Measurements from ENCODE around the gene EVL. TPM values are rescaled to one million over a fixed set of nuclear protein-coding genes. Genes with fewer than 3 reads are reported as not detected.

Gene EVL
- total RNA-seq, 1 donor from 2014 or later = 157 TPM

GRCh38 chr14:100134586-100134985 lies 69.4 kb downstream of the EVL start:
- Mint-ChIP-seq H3K27me3 (ENCODE audit: unreplicated experiment) (no peaks in the 10 kb centered on the region), H3K9me3 (ENCODE audit: unreplicated experiment) (no peaks in the 10 kb centered on the region), H3K27ac (ENCODE audit: unreplicated experiment) (no peak overlapping the region), H3K4me3 (ENCODE audit: unreplicated experiment) (no peak overlapping the region), H3K4me1 (ENCODE audit: unreplicated experiment) (peaks cover 10% of the 10 kb centered on the region), H3K36me3 (ENCODE audit: unreplicated experiment) (peaks cover 32% of the 10 kb centered on the region)
- no peak for DNase-seq (ENCODE audit: extremely low spot score, unreplicated experiment)
- TF ChIP-seq CTCF (IDR thresholded peaks at IDR 0.05) = no peak

- no peak for DNase-seq (ENCODE audit: extremely low spot score, unreplicated experiment)
- H3K27me3 Mint-ChIP-seq (ENCODE audit: unreplicated experiment) = no peaks in the 10 kb centered on the region
- H3K36me3 Mint-ChIP-seq (ENCODE audit: unreplicated experiment) = peaks cover 32% of the 10 kb centered on the region
- TF ChIP-seq CTCF (IDR thresholded peaks at IDR 0.05) = no peak
- no peak overlapping the region for H3K27ac Mint-ChIP-seq (ENCODE audit: unreplicated experiment)
- H3K4me1 Mint-ChIP-seq (ENCODE audit: unreplicated experiment) = peaks cover 10% of the 10 kb centered on the region
- no peak overlapping the region for H3K4me3 Mint-ChIP-seq (ENCODE audit: unreplicated experiment)
- no peaks in the 10 kb centered on the region for H3K9me3 Mint-ChIP-seq (ENCODE audit: unreplicated experiment)
Measured at GRCh38 chr14:100135073-100135472, 69.9 kb downstream of the EVL start.

GRCh38 chr14:100135784-100136183 lies 70.6 kb downstream of the EVL start:
- no peak for TF ChIP-seq CTCF (IDR thresholded peaks at IDR 0.05)
- Mint-ChIP-seq H3K27ac (ENCODE audit: unreplicated experiment) (no peak overlapping the region), H3K4me1 (ENCODE audit: unreplicated experiment) (peaks cover 10% of the 10 kb centered on the region), H3K9me3 (ENCODE audit: unreplicated experiment) (no peaks in the 10 kb centered on the region), H3K36me3 (ENCODE audit: unreplicated experiment) (peaks cover 30% of the 10 kb centered on the region), H3K27me3 (ENCODE audit: unreplicated experiment) (no peaks in the 10 kb centered on the region), H3K4me3 (ENCODE audit: unreplicated experiment) (no peak overlapping the region)
- DNase-seq (ENCODE audit: extremely low spot score, unreplicated experiment) = no peak

- Mint-ChIP-seq H3K4me1 (ENCODE audit: unreplicated experiment) (peaks cover 10% of the 10 kb centered on the region), H3K27me3 (ENCODE audit: unreplicated experiment) (no peaks in the 10 kb centered on the region), H3K27ac (ENCODE audit: unreplicated experiment) (no peak overlapping the region), H3K4me3 (ENCODE audit: unreplicated experiment) (no peak overlapping the region), H3K9me3 (ENCODE audit: unreplicated experiment) (no peaks in the 10 kb centered on the region), H3K36me3 (ENCODE audit: unreplicated experiment) (peaks cover 26% of the 10 kb centered on the region)
- DNase-seq (ENCODE audit: extremely low spot score, unreplicated experiment) = no peak
- TF ChIP-seq CTCF (IDR thresholded peaks at IDR 0.05) = no peak
Measured at GRCh38 chr14:100137173-100137572, 72.0 kb downstream of the EVL start.

- Mint-ChIP-seq H3K36me3 (ENCODE audit: unreplicated experiment) (peaks cover 24% of the 10 kb centered on the region), H3K4me1 (ENCODE audit: unreplicated experiment) (peaks cover 3% of the 10 kb centered on the region), H3K9me3 (ENCODE audit: unreplicated experiment) (no peaks in the 10 kb centered on the region), H3K27ac (ENCODE audit: unreplicated experiment) (no peak overlapping the region), H3K27me3 (ENCODE audit: unreplicated experiment) (no peaks in the 10 kb centered on the region), H3K4me3 (ENCODE audit: unreplicated experiment) (no peak overlapping the region)
- no peak for DNase-seq (ENCODE audit: extremely low spot score, unreplicated experiment)
- no peak for TF ChIP-seq CTCF (IDR thresholded peaks at IDR 0.05)
Measured at GRCh38 chr14:100138082-100138787, 73.0 kb downstream of the EVL start.

Data from osteocyte (in vitro differentiated cells).